Left lobe of liver (tissue), 2 donors: ENCODE data around the gene GYPC. TPM values are rescaled to one million over a fixed set of nuclear protein-coding genes. Genes with fewer than 3 reads are reported as not detected.

Source experiments
- ATAC-seq: fragments of 200-7000 bp; cut with Tn5 transposase; one replicate; pipeline ENCODE4 v1.9.1; 2020; ENCODE audit warnings: mild to moderate bottlenecking, moderate library complexity
- DNase-seq: peaks from one replicate; pipeline ENCODE4 v3.0.0-alpha.2; 2020; ENCODE audit warnings: low spot score
- total RNA-seq: library from RNA; stranded (reverse); gene quantifications from one replicate; pipeline ENCODE4 v1.2.1, GENCODE V29; 2021
- donor health status: DM: no; HTN: no; CAD: no; lungs with moderate emphysema.
- donor health status: DM: no; HTN: yes; CAD: no.

Gene GYPC
- total RNA-seq, 1 donor from 2014 or later, result 4.3 TPM

DNA sequence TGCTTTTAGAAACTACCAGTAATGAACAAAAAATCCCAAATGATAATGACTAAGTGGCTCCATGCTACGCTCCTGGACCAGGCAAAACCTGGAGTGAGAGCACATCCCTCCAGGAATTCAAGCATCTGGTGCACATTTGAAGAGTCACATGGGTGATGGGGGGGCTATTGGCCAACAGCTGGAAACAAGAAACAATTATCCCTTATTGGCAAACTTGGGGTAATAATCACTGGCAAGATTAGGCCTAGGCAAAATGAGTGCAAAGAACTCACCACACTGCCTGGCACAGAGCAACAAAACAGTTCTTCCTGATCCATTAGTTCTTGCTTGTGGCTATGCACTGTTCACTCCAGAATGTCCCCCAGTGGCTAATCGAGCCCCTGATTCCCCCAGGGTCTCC is 66.1 kb downstream of the GYPC start:
- DNase-seq (no peak), ATAC-seq (no peak)

DNA sequence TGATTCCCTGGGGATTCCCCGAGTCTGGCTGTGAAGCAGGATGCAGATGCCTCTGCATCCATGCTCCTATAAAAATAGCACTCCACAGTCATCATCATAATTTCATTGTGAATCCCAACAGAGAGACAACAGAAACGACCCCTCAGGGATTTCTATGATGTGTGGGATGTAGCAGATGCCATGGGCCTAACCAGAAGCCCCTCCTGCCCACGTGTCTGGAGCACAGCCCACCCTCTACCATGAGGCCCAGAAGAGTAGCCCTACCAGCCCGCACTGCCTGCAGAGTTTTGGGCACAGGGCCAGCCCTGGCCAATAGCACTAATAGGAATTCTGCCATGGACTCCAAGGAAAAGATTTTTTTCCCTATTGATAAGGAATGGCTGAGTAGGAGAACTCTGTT is 66.6 kb downstream of the GYPC start:
- no peak for DNase-seq
- no peak for ATAC-seq

DNA sequence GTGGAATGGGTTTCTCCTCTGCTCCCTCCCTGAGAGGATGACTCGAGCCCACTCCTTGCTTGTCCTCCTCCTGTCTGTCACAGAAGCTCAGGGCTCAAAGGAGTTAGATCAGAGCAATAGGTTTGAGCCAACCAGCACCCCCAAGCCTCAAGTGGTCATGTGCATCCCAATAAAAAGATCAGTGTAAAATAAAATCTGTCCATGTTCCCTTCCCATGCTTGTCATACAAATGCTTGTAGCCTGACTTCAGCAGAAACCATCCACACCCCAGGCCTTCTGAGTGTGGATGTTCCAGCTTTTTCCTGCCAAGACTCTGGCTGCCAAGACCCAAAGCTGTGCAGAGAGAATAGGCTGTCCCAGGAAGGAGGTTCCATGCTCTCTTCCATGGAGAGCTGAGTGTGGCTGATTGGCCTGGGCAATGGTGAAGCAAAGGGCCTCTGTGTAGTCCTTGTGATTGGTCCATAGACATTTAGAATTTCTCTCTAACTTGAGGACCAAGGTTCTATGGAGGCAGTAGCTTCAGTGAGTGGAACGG is 67.4 kb downstream of the GYPC start:
- DNase-seq (no peak), ATAC-seq (no peak)

DNA sequence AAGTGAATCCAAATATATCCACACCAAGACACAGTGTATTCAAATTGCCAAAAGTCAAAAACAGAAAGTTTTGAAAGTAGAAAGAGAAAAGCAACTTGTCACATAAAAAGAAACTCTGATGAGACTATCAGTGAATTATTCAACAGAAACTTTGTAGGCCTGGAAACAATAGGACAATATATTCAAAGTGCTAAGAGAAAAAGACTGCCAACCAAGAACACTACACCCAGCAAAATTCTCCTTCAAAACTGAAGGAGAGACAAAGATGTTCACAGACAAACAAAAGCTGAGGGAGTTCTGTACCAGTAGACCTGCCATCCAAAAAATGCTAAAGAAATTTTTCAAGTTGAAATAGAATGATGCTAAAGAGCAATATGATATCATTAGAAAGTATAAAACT is 69.6 kb downstream of the GYPC start:
- ATAC-seq, result no peak

DNA sequence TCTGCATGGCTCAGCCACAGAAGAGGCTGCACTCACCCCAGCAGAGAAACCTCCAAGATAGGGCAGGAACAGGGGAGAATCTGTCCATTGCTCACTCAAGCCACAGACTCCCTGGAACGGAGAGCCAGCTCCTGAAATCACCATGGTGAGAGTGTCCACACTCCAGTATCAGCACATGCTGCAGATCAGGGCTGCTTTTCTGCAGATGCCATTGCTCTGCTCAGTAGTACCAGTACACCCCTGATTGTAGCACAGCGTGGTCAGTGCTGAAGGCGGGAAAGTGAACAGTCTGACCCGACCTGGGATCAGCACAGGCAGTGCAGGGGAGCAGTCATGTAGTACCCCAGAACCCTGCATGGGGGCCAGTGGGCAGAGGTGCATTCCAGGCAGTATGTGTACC is 73.9 kb downstream of the GYPC start:
- ATAC-seq (no peak), DNase-seq (no peak)

More for the DNA sequence above, 69.6 kb downstream of the GYPC start:
- no peak for DNase-seq

DNA sequence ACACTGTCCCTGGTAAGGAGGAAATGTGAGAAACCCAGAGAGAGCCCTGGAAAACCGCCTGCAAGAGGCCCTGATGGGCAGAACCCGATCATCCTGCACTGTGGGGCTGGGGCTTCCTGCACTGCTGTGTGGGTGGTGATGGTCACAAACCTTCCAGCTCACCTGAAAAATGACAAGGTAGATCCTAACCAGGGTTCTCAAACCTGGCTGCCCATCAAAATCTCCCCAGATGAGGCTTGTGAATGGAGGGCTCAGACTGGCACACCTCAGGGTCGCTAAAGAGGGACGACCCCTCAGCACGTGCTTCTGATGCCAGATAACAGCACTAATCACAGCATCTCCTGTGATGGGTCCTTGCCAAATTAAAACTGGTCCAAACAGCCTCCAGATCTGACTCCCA is 74.7 kb downstream of the GYPC start:
- no peak for DNase-seq
- no peak for ATAC-seq

DNA sequence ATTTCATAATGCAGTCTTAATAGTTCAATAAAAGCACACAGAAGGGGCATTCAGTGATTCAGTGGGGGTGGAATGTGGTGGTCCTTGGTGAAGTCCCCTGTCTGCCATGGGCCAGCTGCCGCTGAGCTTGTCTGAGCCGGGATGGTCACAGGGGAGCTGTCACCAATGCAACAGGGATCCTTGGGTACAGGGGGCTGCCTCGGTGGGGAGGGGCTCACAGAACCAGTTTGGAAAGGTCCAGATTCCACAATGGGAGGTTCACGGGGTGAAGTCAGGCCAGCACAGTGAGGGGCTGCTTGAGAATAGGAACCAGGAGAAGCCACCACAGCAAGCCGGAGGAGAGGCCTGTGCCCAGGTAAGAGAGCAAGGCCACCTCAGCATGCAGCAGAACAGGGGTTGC is 75.4 kb downstream of the GYPC start:
- DNase-seq, result no peak
- no peak for ATAC-seq

DNA sequence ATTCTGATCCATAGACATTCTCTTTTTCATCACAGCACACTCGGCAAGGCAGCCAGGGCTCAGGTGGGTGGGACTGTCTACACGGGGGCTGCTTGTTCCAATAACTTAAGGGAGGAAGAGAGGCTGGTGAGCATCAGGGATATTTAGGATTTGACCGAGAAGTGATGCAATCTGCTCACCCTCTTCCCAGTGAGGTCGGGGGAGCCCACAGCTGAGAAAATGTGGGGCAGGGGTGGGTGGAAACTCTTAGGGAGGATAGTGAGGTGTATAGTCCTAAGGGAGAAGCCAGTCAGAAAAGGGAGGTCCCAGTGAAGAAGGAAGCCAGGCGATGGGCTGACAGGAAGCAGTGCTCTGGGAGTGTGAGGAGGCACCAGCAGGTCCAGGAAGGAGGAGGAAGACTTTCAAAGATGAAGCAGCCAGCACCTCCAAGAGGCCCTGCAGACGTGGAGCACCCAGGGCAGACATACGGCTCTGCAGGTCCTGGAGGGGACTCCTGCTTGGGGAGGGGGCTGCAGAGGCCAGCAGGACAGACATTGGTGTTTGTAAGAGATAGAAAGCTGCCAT is 76.8 kb downstream of the GYPC start:
- no peak for ATAC-seq

GRCh38 chr2:126733795-126734194 is 77.8 kb downstream of the GYPC start:
- ATAC-seq, result no peak
- no peak for DNase-seq

More for the DNA sequence above, 76.8 kb downstream of the GYPC start:
- no peak for DNase-seq

GRCh38 chr2:126736133-126736874 is 80.3 kb downstream of the GYPC start:
- ATAC-seq, result no peak

DNA sequence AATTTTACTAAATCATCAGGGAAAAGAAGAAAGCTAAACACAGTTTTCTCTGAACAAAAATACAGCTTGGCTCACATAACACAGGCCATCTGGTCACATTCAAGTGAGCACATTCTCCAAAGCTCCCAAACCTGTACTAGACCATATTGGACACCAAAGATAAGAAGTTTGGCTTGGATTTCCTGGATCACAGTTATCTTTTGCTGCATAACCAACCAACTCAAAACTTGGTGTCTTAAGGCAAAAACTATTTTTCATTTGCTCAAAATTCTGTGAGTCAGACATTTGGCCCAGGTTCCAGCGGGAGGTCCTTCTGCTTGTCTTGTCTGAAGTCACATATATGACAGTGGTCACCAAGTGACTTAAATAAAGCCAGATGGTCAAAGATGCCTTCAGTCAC is 83.2 kb downstream of the GYPC start:
- DNase-seq (no peak), ATAC-seq (no peak)

More at GRCh38 chr2:126736133-126736874, 80.3 kb downstream of the GYPC start:
- no peak for DNase-seq

- no peak for DNase-seq
- no peak for ATAC-seq
These were observed 88.7 kb downstream of the GYPC start for GRCh38 chr2:126744640-126745039.

Other genes starting within 250 kb of the GYPC start
- gene TEX51, start 242.7 kb downstream of the GYPC start, total RNA-seq, result not detected